ENCODE data around the gene SH3PXD2A.

SH3PXD2A gene

DNA sequence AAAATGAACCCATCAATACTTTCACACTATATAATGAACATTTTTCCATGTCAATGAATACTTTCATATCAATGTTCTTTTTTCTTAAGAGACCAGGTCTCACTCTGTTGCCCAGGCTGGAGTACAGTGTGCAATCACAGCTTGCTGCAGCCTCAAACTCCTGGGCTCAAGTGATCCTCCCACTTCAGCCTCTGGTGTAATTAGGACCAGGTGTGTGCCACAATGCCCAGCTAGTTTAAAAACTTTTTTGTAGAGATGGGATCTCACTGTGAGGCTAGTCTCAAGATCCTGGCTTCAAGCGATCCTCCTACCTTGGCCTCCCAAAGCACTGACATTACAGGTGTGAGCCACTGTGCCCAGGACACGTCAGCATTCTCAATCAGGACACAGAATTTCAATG lies 85.2 kb downstream of the SH3PXD2A start:
- TF ChIP-seq, protein P1, sequence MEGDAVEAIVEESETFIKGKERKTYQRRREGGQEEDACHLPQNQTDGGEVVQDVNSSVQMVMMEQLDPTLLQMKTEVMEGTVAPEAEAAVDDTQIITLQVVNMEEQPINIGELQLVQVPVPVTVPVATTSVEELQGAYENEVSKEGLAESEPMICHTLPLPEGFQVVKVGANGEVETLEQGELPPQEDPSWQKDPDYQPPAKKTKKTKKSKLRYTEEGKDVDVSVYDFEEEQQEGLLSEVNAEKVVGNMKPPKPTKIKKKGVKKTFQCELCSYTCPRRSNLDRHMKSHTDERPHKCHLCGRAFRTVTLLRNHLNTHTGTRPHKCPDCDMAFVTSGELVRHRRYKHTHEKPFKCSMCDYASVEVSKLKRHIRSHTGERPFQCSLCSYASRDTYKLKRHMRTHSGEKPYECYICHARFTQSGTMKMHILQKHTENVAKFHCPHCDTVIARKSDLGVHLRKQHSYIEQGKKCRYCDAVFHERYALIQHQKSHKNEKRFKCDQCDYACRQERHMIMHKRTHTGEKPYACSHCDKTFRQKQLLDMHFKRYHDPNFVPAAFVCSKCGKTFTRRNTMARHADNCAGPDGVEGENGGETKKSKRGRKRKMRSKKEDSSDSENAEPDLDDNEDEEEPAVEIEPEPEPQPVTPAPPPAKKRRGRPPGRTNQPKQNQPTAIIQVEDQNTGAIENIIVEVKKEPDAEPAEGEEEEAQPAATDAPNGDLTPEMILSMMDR (IDR thresholded peaks at IDR 0.05; ENCODE audit: low read depth, low read length) = no peak
- DNase-seq (ENCODE audit: low read depth, low spot score) = no peak
- in situ Hi-C loops (cut with HindIII; ENCODE audit: low sequenced_read_pairs) = no loop called here
- no peak overlapping the region for H3K4me3 ChIP-seq (ENCODE audit: low read depth, low read length)

DNA sequence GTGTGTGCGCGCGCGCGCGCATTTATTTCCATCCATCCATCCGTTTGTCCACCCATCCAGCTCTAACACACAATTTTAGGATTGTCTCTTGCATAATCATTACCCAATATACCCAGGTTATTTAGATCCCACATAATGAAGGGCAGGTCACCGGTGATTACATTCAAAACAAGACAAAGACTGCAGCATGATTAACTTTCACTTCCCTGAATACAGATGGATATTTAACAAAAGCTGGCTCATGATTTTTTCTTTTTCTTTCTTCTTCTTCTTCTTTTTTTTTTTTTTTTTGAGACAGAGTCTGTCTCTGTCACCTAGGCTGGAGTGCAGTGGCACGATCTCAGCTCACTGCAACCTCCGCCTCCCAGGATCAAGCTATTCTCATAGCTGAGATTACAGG lies 86.2 kb downstream of the SH3PXD2A start:
- H3K4me3 ChIP-seq (ENCODE audit: low read depth, low read length) = no peak overlapping the region
- TF ChIP-seq, protein P1 (IDR thresholded peaks at IDR 0.05; ENCODE audit: low read depth, low read length) = no peak
- in situ Hi-C loops (cut with HindIII; ENCODE audit: low sequenced_read_pairs) = no loop called here
- no peak for DNase-seq (ENCODE audit: low read depth, low spot score)

DNA sequence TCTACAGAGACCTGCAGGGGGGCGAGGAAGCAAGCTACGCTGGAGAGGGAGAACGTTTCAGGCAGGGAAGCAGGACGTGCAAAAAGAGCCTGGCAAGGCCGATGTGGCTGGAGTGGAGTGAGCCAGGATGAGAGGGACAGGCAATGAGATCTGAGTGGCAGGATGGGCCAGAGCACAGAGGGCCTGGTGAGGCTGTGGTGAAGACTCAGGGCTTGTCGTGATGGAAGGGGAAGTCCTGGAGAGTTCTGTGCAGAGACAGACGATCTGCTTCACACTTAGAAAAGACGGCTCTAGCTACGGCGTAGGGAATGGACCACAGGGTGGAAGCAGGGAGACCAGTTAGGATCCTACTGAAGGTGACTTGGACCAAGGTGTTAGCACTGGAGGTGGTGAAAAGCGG lies 87.0 kb downstream of the SH3PXD2A start:
- TF ChIP-seq, protein P1 (IDR thresholded peaks at IDR 0.05; ENCODE audit: low read depth, low read length) = no peak
- no peak for DNase-seq (ENCODE audit: low read depth, low spot score)
- in situ Hi-C loops (cut with HindIII; ENCODE audit: low sequenced_read_pairs) = no loop called here

DNA sequence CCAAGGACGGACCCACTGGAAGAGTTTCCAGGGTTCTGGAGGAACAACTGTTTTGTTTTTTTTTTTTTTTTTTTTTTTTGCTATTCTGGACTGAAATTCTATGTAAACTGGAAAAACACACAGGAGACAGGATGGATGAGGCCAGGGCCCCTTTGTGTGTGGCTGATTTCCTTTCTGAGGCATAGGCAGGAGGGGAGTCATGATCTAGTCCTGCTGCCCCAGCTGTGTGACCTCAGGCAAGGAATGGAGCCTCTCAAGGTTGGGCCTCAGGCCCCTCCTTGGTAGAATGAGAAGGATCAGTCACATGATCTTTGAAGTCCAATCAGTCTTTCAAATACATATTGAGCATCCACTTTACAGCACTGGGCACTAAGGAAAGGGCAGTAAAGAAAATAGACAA lies 87.6 kb downstream of the SH3PXD2A start:
- no peak for DNase-seq (ENCODE audit: low read depth, low spot score)
- TF ChIP-seq, protein P1 (IDR thresholded peaks at IDR 0.05; ENCODE audit: low read depth, low read length) = no peak
- H3K4me3 ChIP-seq (ENCODE audit: low read depth, low read length) = no peak overlapping the region
- in situ Hi-C loops (cut with HindIII; ENCODE audit: low sequenced_read_pairs) = no loop called here

More for the DNA sequence above, 87.0 kb downstream of the SH3PXD2A start:
- no peak overlapping the region for H3K4me3 ChIP-seq (ENCODE audit: low read depth, low read length)

DNA sequence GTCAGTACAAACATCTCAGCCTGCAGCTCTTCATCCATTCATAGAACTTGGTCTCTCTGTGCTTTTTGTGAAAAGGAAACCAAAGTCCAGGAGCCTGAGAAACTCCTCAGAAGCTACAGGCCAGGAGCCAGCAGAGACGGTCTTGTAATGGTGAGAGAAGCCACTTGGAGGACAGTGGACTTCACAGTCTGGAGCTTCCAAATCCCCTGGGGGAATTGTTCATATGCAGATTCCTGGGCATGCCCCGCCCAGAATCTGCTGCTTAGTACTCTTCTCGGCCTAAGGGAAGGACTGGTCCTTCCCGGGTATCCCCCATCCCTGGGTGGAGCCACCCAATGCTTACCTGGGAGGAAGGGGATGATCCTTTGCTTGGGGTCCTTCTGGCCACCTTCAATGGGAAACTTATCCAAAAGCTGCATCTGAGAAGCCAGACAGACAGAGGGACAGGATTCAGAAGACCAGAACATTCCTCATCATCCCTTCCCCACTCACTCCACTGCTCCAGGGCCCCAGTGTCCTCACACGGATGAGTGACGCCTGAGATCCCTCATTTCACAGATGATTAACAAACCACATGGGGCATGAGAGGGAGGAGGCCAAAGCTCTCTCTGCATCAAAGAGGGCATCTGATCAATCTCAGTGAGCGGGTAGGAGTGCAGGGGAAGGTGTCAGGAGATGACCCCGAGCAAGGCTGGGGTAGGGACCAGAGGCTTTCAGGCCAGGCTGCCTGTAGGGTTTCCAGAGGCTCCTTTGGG lies 88.4 kb downstream of the SH3PXD2A start:
- TF ChIP-seq, protein P1 (IDR thresholded peaks at IDR 0.05; ENCODE audit: low read depth, low read length) = no peak
- no peak overlapping the region for H3K4me3 ChIP-seq (ENCODE audit: low read depth, low read length)
- no peak for DNase-seq (ENCODE audit: low read depth, low spot score)
- in situ Hi-C loops (cut with HindIII; ENCODE audit: low sequenced_read_pairs) = no loop called here

DNA sequence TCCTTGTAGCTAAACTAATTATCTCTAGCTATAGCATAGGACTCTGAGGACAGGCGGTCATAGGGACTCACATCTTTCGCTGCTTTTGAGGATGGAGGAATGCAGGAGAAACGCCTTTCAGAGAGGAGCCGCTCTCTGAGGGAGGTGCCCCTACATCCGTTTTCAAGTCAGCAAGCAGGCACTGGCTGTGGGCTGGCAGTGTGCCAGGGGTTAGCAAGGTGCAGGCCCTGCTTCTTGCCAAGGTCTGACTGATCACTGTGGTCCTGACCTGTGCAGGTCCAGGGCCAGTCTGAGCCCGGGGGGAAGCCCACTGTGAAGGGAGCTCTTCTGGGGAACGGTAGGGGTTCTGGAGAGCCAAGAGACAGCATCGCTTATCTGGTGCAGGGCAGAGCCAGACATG lies 89.4 kb downstream of the SH3PXD2A start:
- DNase-seq (ENCODE audit: low read depth, low spot score) = peak; percentile 23
- no peak overlapping the region for H3K4me3 ChIP-seq (ENCODE audit: low read depth, low read length)
- TF ChIP-seq, protein P1 (IDR thresholded peaks at IDR 0.05; ENCODE audit: low read depth, low read length) = no peak
- in situ Hi-C loops (cut with HindIII; ENCODE audit: low sequenced_read_pairs) = no loop called here
